H9 (cell line): ENCODE data around the gene CFAP45. TPM values are rescaled to one million over a fixed set of nuclear protein-coding genes. Genes with fewer than 3 reads are reported as not detected.

Experiments
- DNase-seq: peaks from one replicate; pipeline ENCODE4 v3.0.0-alpha.2; 2017
- H2AFZ ChIP-seq: one replicate; pipeline ENCODE4 v1.6.1; 2013; ENCODE audit warnings: mild to moderate bottlenecking, low read length, control low read depth, moderate library complexity
- H2AK5ac ChIP-seq: 2 replicates; pipeline ENCODE4 v1.6.1; 2013; ENCODE audit warnings: low read length, control low read depth, mixed read lengths; ENCODE audit not compliant: insufficient read length
- H2BK120ac ChIP-seq: one replicate; pipeline ENCODE4 v1.6.1; 2013; ENCODE audit warnings: low read depth, mild to moderate bottlenecking, low read length, control low read depth, inconsistent platforms; ENCODE audit not compliant: poor library complexity, severe bottlenecking
- H2BK12ac ChIP-seq: 2 replicates; pipeline ENCODE4 v1.6.1; 2013; ENCODE audit warnings: low read length, control low read depth, mixed read lengths, low read depth; ENCODE audit not compliant: insufficient read length
- H2BK15ac ChIP-seq: 2 replicates; pipeline ENCODE4 v1.6.1; 2013; ENCODE audit warnings: low read depth, low read length, control low read depth
- H2BK20ac ChIP-seq: one replicate; pipeline ENCODE4 v1.6.1; 2013; ENCODE audit warnings: low read depth, mild to moderate bottlenecking, low read length, control low read depth, inconsistent platforms; ENCODE audit not compliant: poor library complexity, severe bottlenecking
- H2BK5ac ChIP-seq: 2 replicates; pipeline ENCODE4 v1.6.1; 2013; ENCODE audit warnings: low read length, control low read depth, mixed read lengths; ENCODE audit not compliant: insufficient read length
- H3K14ac ChIP-seq: 2 replicates; pipeline ENCODE4 v1.6.1; 2013; ENCODE audit warnings: low read length, control low read depth; ENCODE audit not compliant: insufficient read depth
- H3K18ac ChIP-seq: 2 replicates; pipeline ENCODE4 v1.6.1; 2013; ENCODE audit warnings: low read depth, mild to moderate bottlenecking, mixed read lengths, low read length, control low read depth; ENCODE audit not compliant: insufficient read length
- H3K23ac ChIP-seq: 2 replicates; pipeline ENCODE4 v1.6.1; 2013; ENCODE audit warnings: low read length, control low read depth, mixed read lengths, low read depth; ENCODE audit not compliant: insufficient read length
- H3K23me2 ChIP-seq: 2 replicates; pipeline ENCODE4 v1.6.1; 2013; ENCODE audit warnings: low read depth, mild to moderate bottlenecking, mixed read lengths, low read length, control low read depth; ENCODE audit not compliant: insufficient read length, poor library complexity, severe bottlenecking
- H3K27ac ChIP-seq: 2 replicates; pipeline ENCODE4 v1.5.1; 2013; ENCODE audit warnings: low read length, control low read depth, mixed read lengths, low read depth; ENCODE audit not compliant: insufficient read length
- H3K27me3 ChIP-seq: 2 replicates; pipeline ENCODE4 v1.6.1; 2013; ENCODE audit warnings: low read length, control low read depth, inconsistent platforms; ENCODE audit not compliant: insufficient read depth
- H3K4ac ChIP-seq: 2 replicates; pipeline ENCODE4 v1.6.1; 2013; ENCODE audit warnings: low read depth, mild to moderate bottlenecking, control low read depth, inconsistent platforms, low read length, moderate library complexity
- H3K4me1 ChIP-seq: 2 replicates; pipeline ENCODE4 v1.6.1; 2013; ENCODE audit warnings: low read length, control low read depth, inconsistent platforms; ENCODE audit not compliant: insufficient read depth
- H3K4me2 ChIP-seq: 2 replicates; pipeline ENCODE4 v1.6.1; 2013; ENCODE audit warnings: low read length, control low read depth, mixed read lengths; ENCODE audit not compliant: insufficient read length, insufficient read depth
- H3K56ac ChIP-seq: 2 replicates; pipeline ENCODE4 v1.6.1; 2013; ENCODE audit warnings: low read depth, mild to moderate bottlenecking, mixed read lengths, low read length, control low read depth; ENCODE audit not compliant: insufficient read length
- H3K79me1 ChIP-seq: 2 replicates; pipeline ENCODE4 v1.6.1; 2013; ENCODE audit warnings: low read depth, mild to moderate bottlenecking, moderate library complexity, low read length, control low read depth, inconsistent platforms; ENCODE audit not compliant: insufficient read depth, poor library complexity, severe bottlenecking
- H3K79me2 ChIP-seq: 2 replicates; pipeline ENCODE4 v1.6.1; 2013; ENCODE audit warnings: low read length, control low read depth, inconsistent platforms; ENCODE audit not compliant: insufficient read depth
- H3K9ac ChIP-seq: 2 replicates; pipeline ENCODE4 v1.6.1; 2013; ENCODE audit warnings: low read length, control low read depth, mixed read lengths; ENCODE audit not compliant: insufficient read length; ENCODE audit errors: extremely low read depth
- H3K9me3 ChIP-seq: one replicate; pipeline ENCODE4 v1.6.1; 2013; ENCODE audit warnings: low read depth, low read length, inconsistent platforms; ENCODE audit not compliant: control insufficient read depth
- H3T11ph ChIP-seq: one replicate; pipeline ENCODE4 v1.6.1; 2013; ENCODE audit warnings: mild to moderate bottlenecking, low read length, control low read depth, inconsistent platforms
- H4K20me1 ChIP-seq: one replicate; pipeline ENCODE4 v1.6.1; 2013; ENCODE audit not compliant: control insufficient read depth, insufficient read length, insufficient read depth
- H4K5ac ChIP-seq: 2 replicates; pipeline ENCODE4 v1.6.1; 2013; ENCODE audit warnings: low read depth, mild to moderate bottlenecking, mixed read lengths, low read length, control low read depth; ENCODE audit not compliant: insufficient read length
- H4K8ac ChIP-seq: replicated peaks from 2 replicates; pipeline ENCODE4 v1.6.1; 2013; ENCODE audit warnings: low read length, control low read depth, mixed read lengths, low read depth; ENCODE audit not compliant: insufficient read length
- H4K91ac ChIP-seq: 2 replicates; pipeline ENCODE4 v1.6.1; 2013; ENCODE audit warnings: low read depth, mild to moderate bottlenecking, moderate library complexity, mixed read lengths, low read length, control low read depth; ENCODE audit not compliant: insufficient read length
- H3K27ac Mint-ChIP-seq, 3 experiments: 2 replicates in 2 of 3; 3 replicates in 1 of 3; pipeline ENCODE4 v1.8.0; 2020 to 2021; ENCODE audit warnings: mixed read lengths in 3 of 3, mild to moderate bottlenecking in 1 of 3, moderate library complexity in 1 of 3
- H3K27me3 Mint-ChIP-seq: 2 replicates; pipeline ENCODE4 v1.8.0; 2021; ENCODE audit warnings: low read depth, mild to moderate bottlenecking, moderate library complexity, mixed read lengths
- H3K36me3 Mint-ChIP-seq, 3 experiments: 2 replicates in 2 of 3; 3 replicates in 1 of 3; pipeline ENCODE4 v1.8.0; 2020 to 2021; ENCODE audit warnings: low read depth in 3 of 3, mixed read lengths in 3 of 3; ENCODE audit not compliant: insufficient read depth in 1 of 3
- H3K4me1 Mint-ChIP-seq, 2 experiments: 2 replicates each; pipeline ENCODE4 v1.8.0; 2020; ENCODE audit warnings: mixed read lengths in 2 of 2
- H3K4me3 Mint-ChIP-seq, 2 experiments: 2 replicates in 1 of 2; 3 replicates in 1 of 2; pipeline ENCODE4 v1.8.0; 2020 to 2021; ENCODE audit warnings: mild to moderate bottlenecking in 2 of 2, mixed read lengths in 2 of 2, moderate library complexity in 1 of 2
- H3K9me3 Mint-ChIP-seq, 2 experiments: 2 replicates in 1 of 2; 3 replicates in 1 of 2; pipeline ENCODE4 v1.8.0; 2020; ENCODE audit warnings: mild to moderate bottlenecking in 2 of 2, mixed read lengths in 2 of 2, moderate library complexity in 1 of 2
- CTCF ChIP-seq: fragments of 200-600 bp; sonication (generic); conservative IDR thresholded peaks from 3 replicates; pipeline ENCODE4 v1.8.0; 2021; ENCODE audit warnings: antibody characterized with exemption, mild to moderate bottlenecking
- WGBS: extraction: QIAGEN DNeasy Blood & Tissue Kit; methylation state at CpG from one replicate; pipeline ENCODE4 v1.1.7; 2013; ENCODE audit warnings: missing lambda C conversion rate, low lambda C conversion rate, mixed read lengths; ENCODE audit not compliant: insufficient read length; ENCODE audit errors: extremely low coverage; 5-methylcytosine and 5-hydroxymethylcytosine counted together
- total RNA-seq: library from RNA; stranded (reverse); gene quantifications from 2 replicates; pipeline ENCODE4 v1.2.1, GENCODE V29; 2021

CFAP45 gene
- total RNA-seq, 1 experiment from 2014 or later: 0.85 TPM

GRCh38 chr1:159938905-159939677 lies 39.1 kb upstream of the CFAP45 start:
- Histone ChIP-seq H3K56ac (no peak overlapping the region), H3T11ph (no peak overlapping the region), H2AK5ac (no peak overlapping the region), H4K8ac (no peak overlapping the region), H3K79me2 (no peaks in the 10 kb centered on the region), H4K5ac (no peak overlapping the region), H4K20me1 (no peaks in the 10 kb centered on the region), H2BK5ac (no peak overlapping the region), H2AFZ (no peak overlapping the region), H3K14ac (no peak overlapping the region), H3K9me3 (no peaks in the 10 kb centered on the region), H4K91ac (no peak overlapping the region), H3K27me3 (no peaks in the 10 kb centered on the region), H3K23ac (no peak overlapping the region), H3K79me1 (no peaks in the 10 kb centered on the region), H3K18ac (no peak overlapping the region), H3K4ac (no peak overlapping the region), H3K9ac (no peak overlapping the region), H2BK120ac (no peak overlapping the region), H2BK20ac (no peak overlapping the region), H3K27ac (no peak overlapping the region), H3K4me1 (no peaks in the 10 kb centered on the region; the same call in 1 of the 2 replicates), H2BK12ac (no peak overlapping the region), H3K4me2 (no peak overlapping the region), H2BK15ac (no peak overlapping the region), H3K23me2 (no peaks in the 10 kb centered on the region)
- H3K27me3 Mint-ChIP-seq: peaks cover 1% of the 10 kb centered on the region
- peaks cover 37 to 58% of the 10 kb centered on the region in 2 experiments for H3K4me1 Mint-ChIP-seq
- no CpG with 5 or more reads among the region's 6 CpGs for WGBS
- no peak for TF ChIP-seq CTCF
- no peak overlapping the region for H3K4me3 Mint-ChIP-seq
- H3K27ac Mint-ChIP-seq: peak overlapping the region in 1 of 3 experiments; percentile 48; a peak in 2 of 7 replicates
- H3K36me3 Mint-ChIP-seq: peaks cover 18 to 21% (median 18%) of the 10 kb centered on the region in 3 experiments
- H3K9me3 Mint-ChIP-seq: no peaks in the 10 kb centered on the region
- DNase-seq: no peak
